Mucosa of descending colon (tissue), 3 donors: ENCODE measurements around the gene TSPAN7. TPM values are rescaled to one million over a fixed set of nuclear protein-coding genes. Genes with fewer than 3 reads are reported as not detected.

Source experiments
- ATAC-seq: fragments of 200-7000 bp; cut with Tn5 transposase; one replicate; pipeline ENCODE4 v1.9.1; 2020; ENCODE audit warnings: mild to moderate bottlenecking, moderate library complexity
- DNase-seq, 3 donors: peaks; one replicate each; pipeline ENCODE4 v3.0.0-alpha.2; 2020
- H3K36me3 ChIP-seq: fragments of 200-600 bp; one replicate; pipeline ENCODE4 v1.8.0; 2021; ENCODE audit warnings: low read depth, mild to moderate bottlenecking
- H3K4me1 ChIP-seq: fragments of 200-600 bp; one replicate; pipeline ENCODE4 v1.8.0; 2021; ENCODE audit warnings: low read depth, mild to moderate bottlenecking
- H3K4me3 ChIP-seq: fragments of 200-600 bp; one replicate; pipeline ENCODE4 v1.8.0; 2021; ENCODE audit warnings: mild to moderate bottlenecking
- H3K9me3 ChIP-seq: fragments of 200-600 bp; one replicate; pipeline ENCODE4 v1.8.0; 2021; ENCODE audit warnings: mild to moderate bottlenecking
- CTCF ChIP-seq: fragments of 200-600 bp; IDR thresholded peaks from one replicate; pipeline ENCODE4 v1.8.0; 2022; ENCODE audit warnings: antibody characterized with exemption, mild to moderate bottlenecking
- intact Hi-C, 2 donors: fragments of 100-400 bp; cut with DNase I in 1 of 2; cut with micrococcal nuclease in 1 of 2; formaldehyde crosslinking; loops; one replicate each; pipeline versions ENCODE4 v1.11.0 to v1.11.1; 2022; cut with DNase I, micrococcal nuclease
- total RNA-seq, 3 donors: library from RNA; stranded (reverse); fragmentation: NEBNext Ultra II Directional in 2 of 3; extraction: Animal tissue kit (Norgen Biotek cat#: 25700) in 2 of 3; gene quantifications; one replicate each; pipeline versions ENCODE4 v1.2.1 to v1.2.4, GENCODE V29; 2021 to 2023
- donor health status: DM: no; HTN: no; CAD: no; lungs with moderate emphysema.
- donor health status: DM: no; HTN: no; CAD: no.
- donor health status: DM: no; HTN: yes; CAD: no.

The TSPAN7 gene
- total RNA-seq, 3 donors from 2014 or later, result 61.4 to 138 (median 104) TPM

- H3K36me3 ChIP-seq, result no peaks in the 10 kb centered on the region
- no peak for TF ChIP-seq CTCF
- no peak for DNase-seq
- no peaks in the 10 kb centered on the region for H3K9me3 ChIP-seq
- no peaks in the 10 kb centered on the region for H3K4me1 ChIP-seq
- no peak for ATAC-seq
- H3K4me3 ChIP-seq, result no peak overlapping the region
- intact Hi-C loops, result no loop called here
These were observed 46.6 kb downstream of the TSPAN7 start for GRCh38 chrX:38607976-38608375.

- Histone ChIP-seq H3K4me3 (no peak overlapping the region), H3K9me3 (no peaks in the 10 kb centered on the region), H3K4me1 (no peaks in the 10 kb centered on the region), H3K36me3 (no peaks in the 10 kb centered on the region)
- intact Hi-C loops, result no loop called here
- no peak for TF ChIP-seq CTCF
- DNase-seq, result no peak
- no peak for ATAC-seq
These were observed 49.5 kb downstream of the TSPAN7 start for GRCh38 chrX:38610849-38611248.

DNA sequence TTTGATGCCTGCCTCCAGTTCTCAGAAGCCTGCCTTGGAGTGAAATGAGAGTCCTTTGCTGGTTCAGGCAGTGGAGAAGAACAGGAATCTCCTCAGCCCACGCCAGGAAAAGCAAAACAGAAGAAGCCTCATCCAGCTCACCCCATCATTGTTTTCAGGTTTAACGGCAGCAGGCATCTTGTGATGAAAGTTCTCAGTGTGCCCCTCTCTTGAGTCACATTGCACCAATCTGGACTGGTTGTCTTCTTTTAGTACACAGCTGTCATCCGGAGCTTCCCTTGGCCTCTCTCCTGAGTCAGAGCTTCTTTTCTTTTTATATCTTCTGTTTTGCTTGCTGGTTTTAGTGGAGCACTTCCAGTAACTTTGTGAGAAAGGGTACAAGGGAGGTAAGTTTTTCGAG, 50.9 kb downstream of the TSPAN7 start:
- no peak for ATAC-seq
- intact Hi-C loops, result no loop called here

DNA sequence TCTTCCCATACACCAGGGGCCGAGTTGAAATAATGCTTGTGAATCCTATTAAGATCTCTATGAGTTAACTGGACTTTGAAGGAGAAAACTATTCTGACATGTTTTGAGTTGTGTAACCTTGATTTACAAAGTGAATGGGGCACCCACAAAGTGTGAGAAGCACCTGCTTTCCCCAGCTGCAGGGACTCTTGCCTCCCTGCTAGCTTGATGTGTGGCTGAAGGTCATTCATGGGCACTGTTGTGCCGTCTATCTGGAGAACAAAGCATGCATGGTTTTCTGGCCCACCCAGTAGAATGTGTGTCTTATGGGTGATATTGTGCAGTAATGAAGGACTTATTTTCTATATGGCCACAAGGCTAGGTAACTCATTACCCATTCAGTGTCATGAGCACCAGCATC, 53.1 kb downstream of the TSPAN7 start:
- Histone ChIP-seq H3K4me1 (no peaks in the 10 kb centered on the region), H3K36me3 (no peaks in the 10 kb centered on the region), H3K9me3 (no peaks in the 10 kb centered on the region), H3K4me3 (no peak overlapping the region)
- no peak for DNase-seq
- TF ChIP-seq CTCF, result no peak
- intact Hi-C loops, result no loop called here
- no peak for ATAC-seq

More for the DNA sequence above, 50.9 kb downstream of the TSPAN7 start:
- H3K4me3 ChIP-seq, result no peak overlapping the region
- no peak for TF ChIP-seq CTCF
- no peak for DNase-seq
- H3K4me1 ChIP-seq, result no peaks in the 10 kb centered on the region
- no peaks in the 10 kb centered on the region for H3K36me3 ChIP-seq
- no peaks in the 10 kb centered on the region for H3K9me3 ChIP-seq

- ATAC-seq, result no peak
- no peak for DNase-seq
- H3K4me3 ChIP-seq, result no peak overlapping the region
- intact Hi-C loops, result no loop called here
- H3K36me3 ChIP-seq, result no peaks in the 10 kb centered on the region
- no peaks in the 10 kb centered on the region for H3K4me1 ChIP-seq
- no peaks in the 10 kb centered on the region for H3K9me3 ChIP-seq
- no peak for TF ChIP-seq CTCF
These were observed 55.6 kb downstream of the TSPAN7 start for GRCh38 chrX:38616904-38617303.

GRCh38 chrX:38618180-38618579, 56.8 kb downstream of the TSPAN7 start:
- intact Hi-C loops, result no loop called here
- ATAC-seq, result no peak

More at GRCh38 chrX:38618180-38618579, 56.8 kb downstream of the TSPAN7 start:
- DNase-seq, result peak in 1 of 3 donors; percentile 1
- no peaks in the 10 kb centered on the region for H3K9me3 ChIP-seq
- H3K4me1 ChIP-seq, result no peaks in the 10 kb centered on the region
- no peak overlapping the region for H3K4me3 ChIP-seq
- no peaks in the 10 kb centered on the region for H3K36me3 ChIP-seq
- no peak for TF ChIP-seq CTCF
